Medulla oblongata (tissue), 1 donor: ENCODE results near the gene CCDC127.
"Not testable (repeated sequence)": the region's sequence is repeated elsewhere in the genome, so short reads cannot be mapped to it uniquely, and the experiment has no call there.

Source experiments
- DNase-seq: peaks from one replicate; pipeline ENCODE4 v3.0.0-alpha.2; 2015; ENCODE audit errors: extremely low spot score

The CCDC127 gene

GRCh38 chr5:173392-174290 lies 44.3 kb downstream of the CCDC127 start:
- DNase-seq, result no peak

DNA sequence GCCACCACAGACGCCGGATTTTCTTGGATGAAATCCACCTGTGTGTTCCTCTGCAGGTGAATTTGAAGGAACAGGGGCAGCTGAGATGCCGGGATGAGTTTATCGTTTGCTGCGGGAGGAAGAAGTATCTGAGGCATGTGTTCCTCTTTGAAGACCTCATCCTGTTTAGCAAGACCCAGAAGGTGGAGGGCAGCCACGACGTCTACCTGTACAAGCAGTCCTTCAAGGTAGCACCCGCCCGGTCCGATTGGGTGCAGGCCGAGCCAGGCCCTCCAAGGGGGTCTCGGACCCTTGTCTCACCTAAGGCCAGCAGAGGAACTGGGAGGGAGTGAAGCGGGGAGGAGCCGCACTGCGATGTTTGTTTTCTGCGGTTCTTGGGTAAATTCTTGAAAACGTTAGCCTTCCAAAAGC lies 45.1 kb downstream of the CCDC127 start:
- DNase-seq, result no peak

GRCh38 chr5:172421-172820 lies 45.5 kb downstream of the CCDC127 start:
- no peak for DNase-seq

- DNase-seq, result no peak
Measured at GRCh38 chr5:171801-172331, 46.1 kb downstream of the CCDC127 start.

- DNase-seq, result no peak
Measured at GRCh38 chr5:170971-171800, 46.8 kb downstream of the CCDC127 start.

DNA sequence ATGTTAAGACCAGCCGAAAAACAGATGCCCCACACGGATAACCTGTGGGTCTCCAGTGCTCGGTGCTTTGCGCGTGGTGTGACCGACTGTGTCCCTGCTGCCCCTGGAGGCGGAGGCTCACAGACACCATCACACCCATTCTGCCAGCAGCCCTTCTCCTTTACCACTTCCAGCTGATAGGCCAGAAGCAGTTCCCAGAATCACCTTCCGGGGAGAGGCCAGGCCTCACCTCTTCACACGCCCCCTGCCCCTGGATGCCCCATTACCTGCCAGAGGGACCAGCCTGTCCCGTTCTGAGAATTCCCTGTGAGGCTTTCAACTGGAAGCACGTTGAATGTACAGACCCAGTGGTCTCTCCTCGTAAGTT lies 48.2 kb downstream of the CCDC127 start:
- DNase-seq, result no peak

DNA sequence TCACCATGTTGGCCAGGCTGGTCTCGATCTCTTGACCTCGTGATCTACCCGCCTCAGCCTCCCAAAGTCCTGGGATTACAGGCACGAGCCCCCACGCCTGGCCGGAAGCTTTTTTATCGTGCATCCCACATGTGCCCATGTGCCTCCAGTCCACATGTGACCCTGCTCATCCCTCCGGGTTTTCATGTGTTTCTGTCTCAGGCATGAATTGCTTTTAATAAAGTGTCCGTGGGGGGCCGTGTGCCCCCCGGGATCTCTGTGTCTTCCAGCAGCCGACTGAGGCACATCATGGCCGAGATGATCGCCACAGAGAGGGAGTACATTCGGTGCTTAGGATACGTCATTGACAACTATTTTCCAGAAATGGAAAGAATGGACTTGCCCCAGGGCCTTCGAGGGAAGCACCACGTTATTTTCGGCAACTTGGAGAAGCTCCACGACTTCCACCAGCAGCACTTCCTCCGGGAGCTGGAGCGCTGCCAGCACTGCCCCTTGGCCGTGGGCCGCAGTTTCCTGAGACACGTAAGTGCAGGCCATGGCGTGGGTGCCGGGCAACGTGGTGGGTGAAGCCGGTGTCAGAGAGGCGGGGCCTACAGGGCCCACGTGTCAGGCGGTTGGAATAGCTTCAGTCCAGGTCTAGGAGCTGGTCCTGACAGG lies 48.8 kb downstream of the CCDC127 start:
- no peak for DNase-seq

- no peak for DNase-seq
Measured at GRCh38 chr5:167982-168660, 49.8 kb downstream of the CCDC127 start.

GRCh38 chr5:167511-167910 lies 50.4 kb downstream of the CCDC127 start:
- DNase-seq, result no peak

- DNase-seq, result no peak
Measured at GRCh38 chr5:166441-167372, 51.2 kb downstream of the CCDC127 start.

DNA sequence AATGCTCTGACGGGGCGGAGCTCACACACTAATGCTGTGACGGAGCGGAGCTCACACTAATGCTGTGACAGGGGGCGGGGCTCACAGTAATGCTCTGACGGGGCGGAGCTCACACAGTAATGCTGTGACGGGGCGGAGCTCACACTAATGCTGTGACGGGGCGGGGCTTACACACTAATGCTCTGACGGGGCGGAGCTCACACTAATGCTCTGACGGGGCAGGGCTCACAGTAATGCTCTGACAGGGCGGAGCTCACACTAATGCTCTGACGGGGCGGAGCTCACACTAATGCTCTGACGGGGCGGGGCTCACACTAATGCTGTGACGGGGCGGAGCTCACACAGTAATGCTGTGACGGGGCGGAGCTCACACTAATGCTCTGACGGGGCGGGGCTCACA lies 53.2 kb downstream of the CCDC127 start:
- not testable (repeated sequence) for DNase-seq

GRCh38 chr5:164244-164643 lies 53.7 kb downstream of the CCDC127 start:
- no peak for DNase-seq

DNA sequence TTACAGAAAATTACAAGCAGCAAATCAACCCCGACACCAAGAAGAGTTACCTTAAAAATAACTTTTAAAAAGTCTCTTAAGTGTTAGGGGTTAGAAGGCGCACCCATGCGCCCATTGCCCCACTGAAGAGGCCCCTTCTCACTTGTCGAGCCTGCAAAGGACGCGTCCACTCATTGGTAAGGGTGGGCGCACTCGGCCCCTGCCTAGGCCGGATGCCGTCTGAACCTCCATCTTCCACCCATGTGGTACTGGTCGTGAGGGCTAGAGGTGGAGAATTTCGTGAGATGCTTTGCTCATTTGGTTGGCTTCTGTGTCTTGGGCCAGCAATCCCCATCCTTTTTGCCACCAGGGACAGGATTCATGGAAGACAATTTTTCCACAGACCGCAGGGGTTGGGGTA lies 54.1 kb downstream of the CCDC127 start:
- DNase-seq, result no peak

GRCh38 chr5:163338-163620 lies 54.7 kb downstream of the CCDC127 start:
- DNase-seq, result no peak

DNA sequence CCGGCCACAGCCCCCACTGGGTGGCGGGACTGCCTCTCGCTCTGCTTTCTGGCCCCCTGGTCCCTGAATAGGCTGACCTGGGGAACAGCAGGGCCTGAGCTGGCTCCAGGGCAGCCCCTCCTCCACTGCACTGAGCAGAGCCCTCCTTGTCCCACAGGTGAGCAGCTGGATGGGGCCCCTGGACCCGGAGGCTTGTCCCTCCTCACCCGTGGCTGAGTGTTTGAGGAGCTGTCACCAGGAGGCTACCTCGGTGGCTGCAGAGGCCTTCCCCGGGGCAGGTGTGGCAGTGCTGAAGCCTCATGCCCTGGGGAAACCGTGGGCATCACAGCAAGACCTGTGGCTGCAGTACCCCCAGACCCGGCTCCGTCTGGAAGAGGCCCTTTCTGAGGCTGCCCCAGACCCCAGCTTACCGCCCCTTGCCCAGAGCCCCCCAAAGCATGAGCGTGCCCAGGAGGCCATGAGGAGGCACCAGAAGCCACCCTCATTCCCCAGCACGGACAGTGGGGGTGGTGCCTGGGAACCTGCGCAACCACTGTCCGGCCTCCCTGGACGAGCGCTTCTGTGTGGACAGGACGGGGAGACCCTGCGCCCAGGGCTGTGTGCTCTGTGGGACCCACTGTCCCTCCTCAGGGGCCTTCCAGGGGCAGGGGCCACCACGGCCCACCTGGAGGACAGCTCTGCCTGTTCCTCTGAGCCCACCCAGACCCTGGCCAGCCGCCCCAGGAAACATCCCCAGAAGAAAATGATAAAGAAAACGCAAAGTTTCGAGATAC lies 55.2 kb downstream of the CCDC127 start:
- no peak for DNase-seq

- no peak for DNase-seq
Measured at GRCh38 chr5:162190-162564, 55.8 kb downstream of the CCDC127 start.

DNA sequence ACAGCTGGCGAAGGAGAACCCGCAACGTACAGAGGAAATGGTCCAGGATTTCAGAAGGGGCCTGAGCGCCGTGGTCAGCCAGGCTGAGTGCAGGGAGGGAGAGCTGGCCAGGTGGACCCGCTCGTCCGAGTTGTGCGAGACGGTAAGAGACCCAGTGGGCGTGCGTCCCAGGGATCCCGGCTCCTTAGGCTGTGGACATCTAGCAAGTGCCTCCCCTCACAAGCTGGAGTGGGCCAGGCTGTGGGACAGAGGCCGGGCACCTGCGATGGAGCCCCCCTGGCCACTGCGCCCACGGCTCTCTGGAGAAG lies 56.2 kb downstream of the CCDC127 start:
- no peak for DNase-seq

DNA sequence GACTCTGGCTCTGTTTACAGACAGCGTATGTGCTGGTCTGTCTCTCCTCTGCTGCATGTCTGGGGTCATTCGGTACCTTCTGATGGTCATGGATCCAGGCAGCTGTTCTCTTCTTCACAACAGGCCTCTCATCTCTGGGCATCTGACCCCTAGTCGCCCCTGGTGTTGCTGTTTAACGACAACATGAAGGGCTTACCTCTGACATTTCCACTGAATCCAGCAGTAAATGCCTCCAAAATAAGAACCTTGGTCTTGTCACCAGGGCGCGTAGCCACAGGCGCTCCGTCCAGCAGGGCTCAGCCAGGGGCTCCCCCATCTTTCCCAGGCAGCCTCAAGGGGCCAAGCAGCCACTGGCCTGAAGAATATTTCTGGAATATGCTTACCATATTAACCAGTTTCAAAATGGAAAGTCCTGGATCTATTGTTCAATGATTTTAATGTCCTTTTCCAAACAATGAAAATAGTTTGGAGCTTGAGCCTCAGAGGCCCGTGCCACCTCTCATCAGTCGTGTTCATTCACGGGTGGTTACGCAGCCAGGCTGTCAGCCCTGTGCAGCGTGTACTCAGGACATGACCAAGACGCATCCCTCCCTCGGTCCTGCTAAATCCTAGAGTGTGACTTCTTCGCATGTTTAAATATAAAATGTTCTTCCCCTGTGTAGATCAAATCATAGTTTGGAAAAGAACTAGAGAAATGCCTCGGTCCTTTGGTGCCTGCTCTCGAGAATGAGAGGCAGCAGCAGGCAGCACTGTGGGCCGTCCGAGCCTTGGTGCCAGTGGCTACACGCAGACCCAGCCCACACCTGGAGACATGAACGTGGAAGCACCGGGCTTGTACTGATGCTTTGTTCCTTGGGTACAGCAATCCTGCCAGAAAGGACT lies 56.8 kb downstream of the CCDC127 start:
- DNase-seq, result no peak

- no peak for DNase-seq
Measured at GRCh38 chr5:160173-160510, 57.8 kb downstream of the CCDC127 start.
